ENCODE measurements around the gene NEURL3.
A peak's percentile ranks its signal among the peaks of the same experiment; 100 is the strongest.

The NEURL3 gene

GRCh38 chr2:96540136-96540535, 35.0 kb upstream of the NEURL3 start:
- CTCF ChIA-PET: interaction anchor here (1.0 to 22.8 kb wide), 5 partner anchors 7 to 223 kb away, joined by 3 to 429 read pairs (median 4); partner anchors contain the start of gene ARID5A
- H3K36me3 ChIP-seq (ENCODE audit: control insufficient read depth in 4 of 4, insufficient read depth in 4 of 4, low read length in 3 of 4): peaks cover 5 to 32% (median 20%) of the 10 kb centered on the region in 4 experiments
- H3K27ac ChIP-seq (ENCODE audit: insufficient read depth in 1 of 2, low read depth in 1 of 2, low read length in 2 of 2, poor library complexity in 1 of 2, severe bottlenecking in 2 of 2): no peak overlapping the region
- peaks cover 0 to 42% (median 38%) of the 10 kb centered on the region in 4 experiments for H3K4me1 ChIP-seq (ENCODE audit: control extremely low read depth in 1 of 4, control insufficient read depth in 4 of 4, insufficient read depth in 4 of 4, low read length in 3 of 4)
- POLR2A ChIA-PET: interaction anchor here (0.7 to 4.8 kb wide), 3 partner anchors 8 to 13 kb away, joined by 3 to 88 read pairs (median 44); no protein-coding TSS in a partner anchor
- 100% methylated on average over 2 of the region's 5 CpGs for WGBS (ENCODE audit: insufficient coverage)
- H3K9me3 ChIP-seq (ENCODE audit: control extremely low read depth in 1 of 5, control insufficient read depth in 4 of 5, insufficient read depth in 2 of 5, low read depth in 1 of 5, low read length in 4 of 5): peaks cover 0 to 2% (median 0%) of the 10 kb centered on the region in 5 experiments
- no peak for DNase-seq
- no peak overlapping the region for H3K4me3 ChIP-seq (ENCODE audit: control insufficient read depth in 1 of 7, extremely low read depth in 1 of 7, insufficient read depth in 4 of 7, low read depth in 2 of 7, low read length in 6 of 7)
- H3K27me3 ChIP-seq (replicated peaks in 2 of 5; ENCODE audit: control insufficient read depth in 4 of 5, insufficient read depth in 5 of 5, low read length in 4 of 5): no peaks in the 10 kb centered on the region

GRCh38 chr2:96539215-96539920, 34.2 kb upstream of the NEURL3 start:
- Histone ChIP-seq H3K4me1 (ENCODE audit: control extremely low read depth in 1 of 4, control insufficient read depth in 4 of 4, insufficient read depth in 4 of 4, low read length in 3 of 4) (peaks cover 2 to 50% (median 44%) of the 10 kb centered on the region in 4 experiments), H3K27ac (ENCODE audit: insufficient read depth in 1 of 2, low read depth in 1 of 2, low read length in 2 of 2, poor library complexity in 1 of 2, severe bottlenecking in 2 of 2) (no peak overlapping the region)

GRCh38 chr2:96538487-96539214, 33.5 kb upstream of the NEURL3 start:
- WGBS (ENCODE audit: insufficient coverage): 6% methylated on average over 15 of the region's 24 CpGs
- peak overlapping the region; percentile 62 to 85 (median 67) for H3K4me3 ChIP-seq (ENCODE audit: control insufficient read depth in 1 of 7, extremely low read depth in 1 of 7, insufficient read depth in 4 of 7, low read depth in 2 of 7, low read length in 6 of 7)
- peak; percentile 61 to 85 (median 82) for DNase-seq
- ChIA-PET POLR2A (interaction anchor here (0.9 to 4.8 kb wide), 6 partner anchors 10 to 233 kb away, joined by 3 to 88 read pairs (median 18); partner anchors contain the start of gene SNRNP200), CTCF (interaction anchor here (0.7 to 22.8 kb wide), 5 partner anchors 6 to 224 kb away, joined by 3 to 429 read pairs (median 3); partner anchors contain the start of gene ARID5A)
- H3K27ac ChIP-seq (ENCODE audit: insufficient read depth in 1 of 2, low read depth in 1 of 2, low read length in 2 of 2, poor library complexity in 1 of 2, severe bottlenecking in 2 of 2): peak overlapping the region in 1 of 2 experiments; percentile 89
- no peaks in the 10 kb centered on the region for H3K27me3 ChIP-seq (replicated peaks in 2 of 5; ENCODE audit: control insufficient read depth in 4 of 5, insufficient read depth in 5 of 5, low read length in 4 of 5)
- peaks cover 5 to 26% (median 16%) of the 10 kb centered on the region in 4 experiments for H3K36me3 ChIP-seq (ENCODE audit: control insufficient read depth in 4 of 4, insufficient read depth in 4 of 4, low read length in 3 of 4)
- peaks cover 8 to 57% (median 50%) of the 10 kb centered on the region in 4 experiments for H3K4me1 ChIP-seq (ENCODE audit: control extremely low read depth in 1 of 4, control insufficient read depth in 4 of 4, insufficient read depth in 4 of 4, low read length in 3 of 4)
- H3K9me3 ChIP-seq (ENCODE audit: control extremely low read depth in 1 of 5, control insufficient read depth in 4 of 5, insufficient read depth in 2 of 5, low read depth in 1 of 5, low read length in 4 of 5): peaks cover 0 to 2% (median 0%) of the 10 kb centered on the region in 5 experiments

More at GRCh38 chr2:96539215-96539920, 34.2 kb upstream of the NEURL3 start:
- Histone ChIP-seq H3K27me3 (replicated peaks in 2 of 5; ENCODE audit: control insufficient read depth in 4 of 5, insufficient read depth in 5 of 5, low read length in 4 of 5) (no peaks in the 10 kb centered on the region), H3K36me3 (ENCODE audit: control insufficient read depth in 4 of 4, insufficient read depth in 4 of 4, low read length in 3 of 4) (peaks cover 5 to 32% (median 17%) of the 10 kb centered on the region in 4 experiments), H3K4me3 (ENCODE audit: control insufficient read depth in 1 of 7, extremely low read depth in 1 of 7, insufficient read depth in 4 of 7, low read depth in 2 of 7, low read length in 6 of 7) (peak overlapping the region in 5 of 7 experiments; percentile 65 to 85 (median 76)), H3K9me3 (ENCODE audit: control extremely low read depth in 1 of 5, control insufficient read depth in 4 of 5, insufficient read depth in 2 of 5, low read depth in 1 of 5, low read length in 4 of 5) (peaks cover 0 to 2% (median 0%) of the 10 kb centered on the region in 5 experiments)
- 86% methylated on average over 6 of the region's 9 CpGs for WGBS (ENCODE audit: insufficient coverage)
- CTCF ChIA-PET: interaction anchor here (1.0 to 22.8 kb wide), 5 partner anchors 6 to 224 kb away, joined by 3 to 429 read pairs (median 4); partner anchors contain the start of gene ARID5A
- DNase-seq: no peak
- POLR2A ChIA-PET: interaction anchor here (0.7 to 4.8 kb wide), 5 partner anchors 9 to 28 kb away, joined by 3 to 88 read pairs (median 33); no protein-coding TSS in a partner anchor

GRCh38 chr2:96537734-96538486, 32.8 kb upstream of the NEURL3 start:
- H3K4me3 ChIP-seq (ENCODE audit: control insufficient read depth in 1 of 7, extremely low read depth in 1 of 7, insufficient read depth in 4 of 7, low read depth in 2 of 7, low read length in 6 of 7): peak overlapping the region; percentile 62 to 85 (median 67)
- WGBS (ENCODE audit: insufficient coverage): 6% methylated on average over 31 of the region's 36 CpGs
- peak in 2 of 3 donors; percentile 50 to 61 for DNase-seq
- H3K9me3 ChIP-seq (ENCODE audit: control extremely low read depth in 1 of 5, control insufficient read depth in 4 of 5, insufficient read depth in 2 of 5, low read depth in 1 of 5, low read length in 4 of 5): peaks cover 0 to 2% (median 0%) of the 10 kb centered on the region in 5 experiments
- H3K36me3 ChIP-seq (ENCODE audit: control insufficient read depth in 4 of 4, insufficient read depth in 4 of 4, low read length in 3 of 4): peaks cover 2 to 23% (median 13%) of the 10 kb centered on the region in 4 experiments
- H3K4me1 ChIP-seq (ENCODE audit: control extremely low read depth in 1 of 4, control insufficient read depth in 4 of 4, insufficient read depth in 4 of 4, low read length in 3 of 4): peaks cover 8 to 65% (median 57%) of the 10 kb centered on the region in 4 experiments
- H3K27me3 ChIP-seq (replicated peaks in 2 of 5; ENCODE audit: control insufficient read depth in 4 of 5, insufficient read depth in 5 of 5, low read length in 4 of 5): no peaks in the 10 kb centered on the region
- H3K27ac ChIP-seq (ENCODE audit: insufficient read depth in 1 of 2, low read depth in 1 of 2, low read length in 2 of 2, poor library complexity in 1 of 2, severe bottlenecking in 2 of 2): peak overlapping the region in 1 of 2 experiments; percentile 89
- CTCF ChIA-PET: interaction anchor here (0.7 to 22.8 kb wide), 3 partner anchors 5 to 74 kb away, joined by 3 to 429 read pairs (median 429); partner anchors contain the start of gene ARID5A
- POLR2A ChIA-PET: interaction anchor here (0.8 to 4.8 kb wide), 6 partner anchors 10 to 233 kb away, joined by 3 to 88 read pairs (median 18); partner anchors contain the start of gene SNRNP200

GRCh38 chr2:96537066-96537733, 32.0 kb upstream of the NEURL3 start:
- ChIA-PET POLR2A (interaction anchor here (0.8 to 4.8 kb wide), 7 partner anchors 9 to 232 kb away, joined by 3 to 88 read pairs (median 3); partner anchors contain the start of gene SNRNP200), CTCF (interaction anchor here (20.2 to 22.8 kb wide), 2 partner anchors 4 to 11 kb away, joined by 429 read pairs; partner anchors contain the start of gene ARID5A)
- H3K27me3 ChIP-seq (replicated peaks in 2 of 5; ENCODE audit: control insufficient read depth in 4 of 5, insufficient read depth in 5 of 5, low read length in 4 of 5): no peaks in the 10 kb centered on the region
- WGBS (ENCODE audit: insufficient coverage): under 1% methylated on average over 53 of the region's 61 CpGs
- peaks cover 0 to 17% (median 8%) of the 10 kb centered on the region in 4 experiments for H3K36me3 ChIP-seq (ENCODE audit: control insufficient read depth in 4 of 4, insufficient read depth in 4 of 4, low read length in 3 of 4)
- peaks cover 10 to 72% (median 65%) of the 10 kb centered on the region in 4 experiments for H3K4me1 ChIP-seq (ENCODE audit: control extremely low read depth in 1 of 4, control insufficient read depth in 4 of 4, insufficient read depth in 4 of 4, low read length in 3 of 4)
- peak overlapping the region; percentile 74 to 89 for H3K27ac ChIP-seq (ENCODE audit: insufficient read depth in 1 of 2, low read depth in 1 of 2, low read length in 2 of 2, poor library complexity in 1 of 2, severe bottlenecking in 2 of 2)
- no peaks in the 10 kb centered on the region for H3K9me3 ChIP-seq (ENCODE audit: control extremely low read depth in 1 of 5, control insufficient read depth in 4 of 5, insufficient read depth in 2 of 5, low read depth in 1 of 5, low read length in 4 of 5)
- DNase-seq: peak; percentile 92 to 98 (median 96)
- peak overlapping the region; percentile 62 to 85 (median 67) for H3K4me3 ChIP-seq (ENCODE audit: control insufficient read depth in 1 of 7, extremely low read depth in 1 of 7, insufficient read depth in 4 of 7, low read depth in 2 of 7, low read length in 6 of 7)
